HFF-Myc (cell line): ENCODE data around the gene POLD3.

ENCODE experiments used
- DNase-seq: peaks from one replicate; pipeline ENCODE4 v3.0.0-alpha.2; 2011; ENCODE audit warnings: low read depth; ENCODE audit errors: extremely low read depth
- H3K4me3 ChIP-seq: replicated peaks from 2 replicates; pipeline ENCODE4 v1.5.1; 2011; ENCODE audit warnings: low read depth, mild to moderate bottlenecking, control low read depth, low read length
- TF ChIP-seq, protein P1 (sequence below): IDR thresholded peaks from 2 replicates; pipeline ENCODE4 v1.5.1; 2012; ENCODE audit warnings: mild to moderate bottlenecking, low read depth, low read length, control low read depth; ENCODE audit errors: missing control alignments

Gene POLD3

GRCh38 chr11:74620531-74620930, 28.1 kb downstream of the POLD3 start:
- no peak overlapping the region for H3K4me3 ChIP-seq
- TF ChIP-seq, protein P1, sequence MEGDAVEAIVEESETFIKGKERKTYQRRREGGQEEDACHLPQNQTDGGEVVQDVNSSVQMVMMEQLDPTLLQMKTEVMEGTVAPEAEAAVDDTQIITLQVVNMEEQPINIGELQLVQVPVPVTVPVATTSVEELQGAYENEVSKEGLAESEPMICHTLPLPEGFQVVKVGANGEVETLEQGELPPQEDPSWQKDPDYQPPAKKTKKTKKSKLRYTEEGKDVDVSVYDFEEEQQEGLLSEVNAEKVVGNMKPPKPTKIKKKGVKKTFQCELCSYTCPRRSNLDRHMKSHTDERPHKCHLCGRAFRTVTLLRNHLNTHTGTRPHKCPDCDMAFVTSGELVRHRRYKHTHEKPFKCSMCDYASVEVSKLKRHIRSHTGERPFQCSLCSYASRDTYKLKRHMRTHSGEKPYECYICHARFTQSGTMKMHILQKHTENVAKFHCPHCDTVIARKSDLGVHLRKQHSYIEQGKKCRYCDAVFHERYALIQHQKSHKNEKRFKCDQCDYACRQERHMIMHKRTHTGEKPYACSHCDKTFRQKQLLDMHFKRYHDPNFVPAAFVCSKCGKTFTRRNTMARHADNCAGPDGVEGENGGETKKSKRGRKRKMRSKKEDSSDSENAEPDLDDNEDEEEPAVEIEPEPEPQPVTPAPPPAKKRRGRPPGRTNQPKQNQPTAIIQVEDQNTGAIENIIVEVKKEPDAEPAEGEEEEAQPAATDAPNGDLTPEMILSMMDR = no peak

GRCh38 chr11:74626130-74626529, 33.7 kb downstream of the POLD3 start:
- no peak overlapping the region for H3K4me3 ChIP-seq
- TF ChIP-seq, protein P1 = no peak

More at GRCh38 chr11:74620531-74620930, 28.1 kb downstream of the POLD3 start:
- DNase-seq = no peak

DNA sequence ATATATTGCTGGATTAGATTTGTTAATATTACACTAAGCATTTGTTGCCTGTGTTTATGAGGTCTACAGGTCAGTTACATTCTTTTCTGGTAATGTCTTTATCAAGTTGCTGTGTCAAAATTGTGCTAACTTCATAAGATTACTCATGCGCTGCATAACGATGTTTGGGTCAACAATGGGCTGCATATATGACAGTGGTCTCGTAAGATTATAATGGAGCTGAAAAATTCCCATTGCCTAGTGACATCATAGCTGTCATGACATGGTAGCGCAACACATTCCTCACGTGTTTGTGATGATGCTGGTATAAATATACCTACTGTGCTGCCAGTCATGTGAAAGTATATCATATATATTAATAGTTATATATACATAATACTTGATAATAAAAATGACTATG, 34.2 kb downstream of the POLD3 start:
- H3K4me3 ChIP-seq = no peak overlapping the region
- no peak for DNase-seq
- TF ChIP-seq, protein P1 = no peak

More at GRCh38 chr11:74626130-74626529, 33.7 kb downstream of the POLD3 start:
- no peak for DNase-seq

DNA sequence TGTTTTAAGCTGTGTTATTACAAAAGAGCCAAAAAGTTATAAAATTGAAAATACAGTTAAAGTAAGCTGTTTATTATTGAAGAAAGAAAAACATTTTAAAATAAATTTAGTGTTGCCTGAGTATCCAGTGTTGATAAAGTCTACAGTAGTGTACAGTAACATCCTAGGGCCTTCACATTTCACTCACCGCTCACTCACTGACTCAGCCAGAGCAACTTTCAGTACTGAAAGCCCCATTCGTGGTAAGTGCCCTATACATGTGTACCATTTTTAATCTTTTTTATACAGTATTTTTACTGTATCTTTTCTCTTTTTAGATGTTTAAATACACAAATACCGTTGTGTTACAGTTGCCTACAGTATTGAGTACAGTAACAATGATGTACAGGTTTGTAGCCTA, 35.0 kb downstream of the POLD3 start:
- DNase-seq = no peak
- TF ChIP-seq, protein P1 = no peak
- H3K4me3 ChIP-seq = no peak overlapping the region

- no peak overlapping the region for H3K4me3 ChIP-seq
- TF ChIP-seq, protein P1 = no peak
- no peak for DNase-seq
Measured at GRCh38 chr11:74630043-74630442, 37.7 kb downstream of the POLD3 start.

GRCh38 chr11:74633406-74634393, 41.3 kb downstream of the POLD3 start:
- TF ChIP-seq, protein P1 = no peak
- H3K4me3 ChIP-seq = no peak overlapping the region
- no peak for DNase-seq
